HCT116 (cell line): Measurements from ENCODE around the gene MPC1. TPM values are rescaled to one million over a fixed set of nuclear protein-coding genes. Genes with fewer than 3 reads are reported as not detected.
"Not testable (repeated sequence)": the region's sequence is repeated elsewhere in the genome, so short reads cannot be mapped to it uniquely, and the experiment has no call there.

Experiments
- ATAC-seq: fragments of 200-7000 bp; cut with Tn5 transposase; 2 replicates; pipeline ENCODE4 v1.9.1; 2020; ENCODE audit warnings: mild to moderate bottlenecking, moderate library complexity
- BruUV-seq: library from RNA; stranded (reverse); fragments of 400-500 nt; replicated peaks from 2 replicates; lab custom pipeline; 2021; lab: Mats Ljungman, UMichigan
- CTCF ChIA-PET: fragments of 300-600 bp; sonication (Branson Sonifier 250); formaldehyde crosslinking; loops from one replicate; lab custom pipeline; 2021; ENCODE audit warnings: antibody characterized with exemption; lab: Charles Lee
- POLR2A ChIA-PET: fragments of 300-600, 350-600 bp; sonication (Branson Sonifier 250); formaldehyde crosslinking; loops from one replicate; lab custom pipeline; 2021; ENCODE audit warnings: antibody characterized with exemption; lab: Charles Lee
- RAD21 ChIA-PET, 2 experiments: fragments of 300-600 bp; sonication (Branson Sonifier 250); formaldehyde crosslinking; loops; one replicate each; lab custom pipeline; 2023; ENCODE audit warnings: low total read pairs in 2 of 2; ENCODE audit not compliant: uncharacterized antibody in 2 of 2, unreplicated experiment in 2 of 2, low non-redundant PET in 1 of 2; lab: Charles Lee
- DNase-seq: peaks from one replicate; pipeline ENCODE4 v3.0.0-alpha.2; 2010; ENCODE audit warnings: low read depth, low spot score
- H2AFZ ChIP-seq: fragments of 200-600 bp; shearing (Covaris generic), sonication (generic); 2 replicates; pipeline ENCODE4 v1.6.1; 2017; ENCODE audit warnings: low read depth, mixed run types, mixed read lengths, antibody characterized with exemption, low read length; ENCODE audit not compliant: poor library complexity, severe bottlenecking
- H3K27ac ChIP-seq: 2 replicates; pipeline ENCODE4 v1.5.1; 2012; ENCODE audit warnings: low read depth, low read length
- H3K27me3 ChIP-seq: fragments of 200-600 bp; sonication (generic); 2 replicates; pipeline ENCODE4 v1.6.1; 2016; ENCODE audit warnings: mixed run types, low read length, mixed read lengths; ENCODE audit not compliant: insufficient read depth
- H3K36me3 ChIP-seq, 2 experiments: fragments of 200-500 bp in 1 of 2; fragments of 200-600 bp in 1 of 2; sonication (Bioruptor generic) in 1 of 2; sonication (generic) in 1 of 2; 2 replicates each; pipeline versions ENCODE4 v1.5.1 to v1.6.1; 2014 to 2016; ENCODE audit warnings: low read length in 2 of 2, inconsistent platforms in 1 of 2, mixed read lengths in 1 of 2, mixed run types in 1 of 2; ENCODE audit not compliant: insufficient read depth in 2 of 2, control insufficient read depth in 1 of 2
- H3K4me1 ChIP-seq, 2 experiments: fragments of 200-600 bp in 1 of 2; sonication (generic) in 1 of 2; 2 replicates each; pipeline versions ENCODE4 v1.5.1 to v1.6.1; 2012 to 2017; ENCODE audit warnings: low read length in 2 of 2, inconsistent platforms in 1 of 2, mild to moderate bottlenecking in 1 of 2, mixed read lengths in 1 of 2, mixed run types in 1 of 2, moderate library complexity in 1 of 2; ENCODE audit not compliant: insufficient read depth in 2 of 2, control insufficient read depth in 1 of 2
- H3K4me2 ChIP-seq: fragments of 200-600 bp; sonication (generic); 2 replicates; pipeline ENCODE4 v1.6.1; 2017; ENCODE audit warnings: mixed run types, low read length, mixed read lengths
- H3K4me3 ChIP-seq, 2 experiments: fragments of 200-600 bp in 1 of 2; sonication (generic) in 1 of 2; replicated peaks in 1 of 2; 2 replicates each; pipeline ENCODE4 v1.5.1; 2011 to 2016; ENCODE audit warnings: low read length in 2 of 2, control low read depth in 1 of 2, low read depth in 1 of 2, mild to moderate bottlenecking in 1 of 2, mixed read lengths in 1 of 2, mixed run types in 1 of 2
- H3K79me2 ChIP-seq: fragments of 200-600 bp; sonication (generic); 2 replicates; pipeline ENCODE4 v1.6.1; 2017; ENCODE audit warnings: mild to moderate bottlenecking, mixed run types, low read length, moderate library complexity, mixed read lengths; ENCODE audit not compliant: insufficient read depth
- H3K9ac ChIP-seq: fragments of 200-600 bp; sonication (generic); 2 replicates; pipeline ENCODE4 v1.6.1; 2016; ENCODE audit warnings: low read length, mixed read lengths
- H3K9me2 ChIP-seq: fragments of 200-600 bp; sonication (generic), shearing (Covaris generic); 2 replicates; pipeline ENCODE4 v1.6.1; 2017; ENCODE audit warnings: mixed run types, mild to moderate bottlenecking, moderate library complexity; ENCODE audit not compliant: insufficient read depth
- H3K9me3 ChIP-seq, 2 experiments: fragments of 200-500 bp in 1 of 2; fragments of 200-600 bp in 1 of 2; sonication (Bioruptor generic) in 1 of 2; sonication (generic) in 1 of 2; 2 replicates each; pipeline ENCODE4 v1.6.1; 2014 to 2017; ENCODE audit warnings: low read length in 2 of 2, mixed read lengths in 2 of 2, inconsistent platforms in 1 of 2, low read depth in 1 of 2, mild to moderate bottlenecking in 1 of 2, mixed run types in 1 of 2, moderate library complexity in 1 of 2; ENCODE audit not compliant: control insufficient read depth in 1 of 2, insufficient read depth in 1 of 2
- H4K20me1 ChIP-seq: fragments of 200-600 bp; sonication (generic), shearing (Covaris generic); 2 replicates; pipeline ENCODE4 v1.6.1; 2017; ENCODE audit warnings: mixed run types, mild to moderate bottlenecking, moderate library complexity; ENCODE audit not compliant: insufficient read depth
- CBX3 ChIP-seq: IDR thresholded peaks from 2 replicates; pipeline ENCODE4 v1.6.1; 2012; ENCODE audit warnings: low read depth
- CEBPB ChIP-seq: IDR thresholded peaks from 2 replicates; pipeline ENCODE4 v1.6.1; 2012; ENCODE audit warnings: low read depth
- EZH2phosphoT487 ChIP-seq: fragments of 200-600 bp; IDR thresholded peaks from 2 replicates; pipeline ENCODE4 v1.6.1; 2018; ENCODE audit warnings: antibody characterized with exemption, borderline replicate concordance
- POLR2A ChIP-seq: IDR thresholded peaks from 2 replicates; pipeline ENCODE4 v1.7.0; 2011; ENCODE audit warnings: borderline replicate concordance; ENCODE audit not compliant: insufficient read depth, insufficient read length; ENCODE audit errors: extremely low read depth
- RAD21 ChIP-seq: IDR thresholded peaks from 2 replicates; pipeline ENCODE4 v1.6.1; 2012; ENCODE audit warnings: low read depth, mild to moderate bottlenecking
- ZNF274 ChIP-seq: fragments of 200-500 bp; sonication (Bioruptor generic); IDR thresholded peaks from 2 replicates; pipeline ENCODE4 v1.6.1; 2014; ENCODE audit warnings: mild to moderate bottlenecking, low read depth, low read length, inconsistent platforms
- intact Hi-C: fragments of 100-400 bp; cut with micrococcal nuclease; formaldehyde crosslinking; loops from 2 replicates; pipeline ENCODE4 v1.10.0; 2022
- total RNA-seq: library from RNA; stranded (reverse); gene quantifications from one replicate; pipeline ENCODE4 v1.2.1, GENCODE V29; 2021; ENCODE audit not compliant: unreplicated experiment
- TF ChIP-seq, protein P1 (sequence below): IDR thresholded peaks from 2 replicates; pipeline ENCODE4 v1.6.1; 2012; ENCODE audit warnings: low read depth
- TF ChIP-seq, protein P2 (sequence below): IDR thresholded peaks from 2 replicates; pipeline ENCODE4 v1.6.1; 2011; ENCODE audit warnings: mild to moderate bottlenecking, low read length, moderate library complexity; ENCODE audit not compliant: insufficient replicate concordance; ENCODE audit errors: extremely low read depth

The MPC1 gene
- total RNA-seq, 1 experiment from 2014 or later, result 15.9 TPM

DNA sequence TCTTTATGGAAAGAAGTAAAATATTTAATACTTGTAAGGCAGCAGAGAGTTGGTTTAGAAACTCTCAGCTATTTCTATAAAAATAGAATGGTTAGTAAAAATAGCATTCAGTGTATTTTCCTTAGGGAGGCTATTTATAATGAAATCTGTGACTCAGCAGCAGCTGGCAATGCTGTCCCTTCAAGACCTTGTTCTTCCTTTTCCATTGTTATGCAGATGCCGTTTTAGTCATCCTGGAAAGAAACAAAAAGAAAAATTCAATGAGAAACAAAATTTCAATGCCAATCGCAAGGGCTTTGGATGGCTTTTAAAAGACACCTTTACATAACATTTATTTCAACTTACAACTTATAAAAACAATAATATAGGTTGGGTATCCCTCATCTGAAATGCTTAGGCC lies 17.5 kb downstream of the MPC1 start:
- no peak overlapping the region for H2AFZ ChIP-seq
- DNase-seq (no peak), ATAC-seq (no peak)
- no peak overlapping the region for H3K4me2 ChIP-seq
- no TSS peak for BruUV-seq
- TF ChIP-seq, protein P1, sequence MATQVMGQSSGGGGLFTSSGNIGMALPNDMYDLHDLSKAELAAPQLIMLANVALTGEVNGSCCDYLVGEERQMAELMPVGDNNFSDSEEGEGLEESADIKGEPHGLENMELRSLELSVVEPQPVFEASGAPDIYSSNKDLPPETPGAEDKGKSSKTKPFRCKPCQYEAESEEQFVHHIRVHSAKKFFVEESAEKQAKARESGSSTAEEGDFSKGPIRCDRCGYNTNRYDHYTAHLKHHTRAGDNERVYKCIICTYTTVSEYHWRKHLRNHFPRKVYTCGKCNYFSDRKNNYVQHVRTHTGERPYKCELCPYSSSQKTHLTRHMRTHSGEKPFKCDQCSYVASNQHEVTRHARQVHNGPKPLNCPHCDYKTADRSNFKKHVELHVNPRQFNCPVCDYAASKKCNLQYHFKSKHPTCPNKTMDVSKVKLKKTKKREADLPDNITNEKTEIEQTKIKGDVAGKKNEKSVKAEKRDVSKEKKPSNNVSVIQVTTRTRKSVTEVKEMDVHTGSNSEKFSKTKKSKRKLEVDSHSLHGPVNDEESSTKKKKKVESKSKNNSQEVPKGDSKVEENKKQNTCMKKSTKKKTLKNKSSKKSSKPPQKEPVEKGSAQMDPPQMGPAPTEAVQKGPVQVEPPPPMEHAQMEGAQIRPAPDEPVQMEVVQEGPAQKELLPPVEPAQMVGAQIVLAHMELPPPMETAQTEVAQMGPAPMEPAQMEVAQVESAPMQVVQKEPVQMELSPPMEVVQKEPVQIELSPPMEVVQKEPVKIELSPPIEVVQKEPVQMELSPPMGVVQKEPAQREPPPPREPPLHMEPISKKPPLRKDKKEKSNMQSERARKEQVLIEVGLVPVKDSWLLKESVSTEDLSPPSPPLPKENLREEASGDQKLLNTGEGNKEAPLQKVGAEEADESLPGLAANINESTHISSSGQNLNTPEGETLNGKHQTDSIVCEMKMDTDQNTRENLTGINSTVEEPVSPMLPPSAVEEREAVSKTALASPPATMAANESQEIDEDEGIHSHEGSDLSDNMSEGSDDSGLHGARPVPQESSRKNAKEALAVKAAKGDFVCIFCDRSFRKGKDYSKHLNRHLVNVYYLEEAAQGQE, result no peak
- no peak for TF ChIP-seq ZNF274
- no peak for TF ChIP-seq CBX3
- no peak overlapping the region for H3K27ac ChIP-seq
- H4K20me1 ChIP-seq, result no peaks in the 10 kb centered on the region
- ChIA-PET POLR2A (no interaction called here), CTCF (interaction anchor here (2.9 kb wide), 1 partner anchor 16 kb away, joined by 8 read pairs; no protein-coding TSS in a partner anchor), RAD21 (no interaction called here)
- intact Hi-C loops, result no loop called here
- H3K4me3 ChIP-seq, result no peak overlapping the region
- H3K4me1 ChIP-seq, result no peaks in the 10 kb centered on the region
- no peaks in the 10 kb centered on the region for H3K9me2 ChIP-seq
- no peak overlapping the region for H3K9ac ChIP-seq
- H3K27me3 ChIP-seq, result no peaks in the 10 kb centered on the region
- H3K79me2 ChIP-seq, result no peaks in the 10 kb centered on the region
- H3K36me3 ChIP-seq, result no peaks in the 10 kb centered on the region
- H3K9me3 ChIP-seq, result no peaks in the 10 kb centered on the region

DNA sequence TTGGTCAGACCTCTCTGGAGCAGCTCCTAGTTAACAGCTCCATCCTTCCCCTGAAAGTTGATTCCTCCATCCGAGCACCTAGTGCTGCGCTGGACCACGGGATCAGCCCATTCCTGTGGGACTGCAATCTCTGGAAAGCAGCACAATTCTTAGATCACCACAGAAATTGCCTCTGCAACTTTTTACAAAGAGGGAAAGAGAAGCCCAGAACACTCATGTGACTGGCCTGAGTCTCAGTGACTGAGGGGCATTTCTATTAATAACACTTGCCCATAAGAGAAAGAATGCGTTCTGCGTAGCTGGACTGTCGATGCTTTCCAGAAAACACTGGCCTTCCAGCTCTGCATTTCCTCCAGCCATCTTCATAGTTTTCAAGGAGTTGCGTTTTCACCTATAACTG lies 18.3 kb downstream of the MPC1 start:
- ChIA-PET CTCF (interaction anchor here (2.9 kb wide), 1 partner anchor 17 kb away, joined by 8 read pairs; no protein-coding TSS in a partner anchor), POLR2A (interaction anchor here (1.0 kb wide), 1 partner anchor 16 kb away, joined by 6 read pairs; no protein-coding TSS in a partner anchor), RAD21 (no interaction called here)
- intact Hi-C loops, result no loop called here
- no TSS peak for BruUV-seq
- TF ChIP-seq EZH2phosphoT487, result no peak
- TF ChIP-seq, protein P2, sequence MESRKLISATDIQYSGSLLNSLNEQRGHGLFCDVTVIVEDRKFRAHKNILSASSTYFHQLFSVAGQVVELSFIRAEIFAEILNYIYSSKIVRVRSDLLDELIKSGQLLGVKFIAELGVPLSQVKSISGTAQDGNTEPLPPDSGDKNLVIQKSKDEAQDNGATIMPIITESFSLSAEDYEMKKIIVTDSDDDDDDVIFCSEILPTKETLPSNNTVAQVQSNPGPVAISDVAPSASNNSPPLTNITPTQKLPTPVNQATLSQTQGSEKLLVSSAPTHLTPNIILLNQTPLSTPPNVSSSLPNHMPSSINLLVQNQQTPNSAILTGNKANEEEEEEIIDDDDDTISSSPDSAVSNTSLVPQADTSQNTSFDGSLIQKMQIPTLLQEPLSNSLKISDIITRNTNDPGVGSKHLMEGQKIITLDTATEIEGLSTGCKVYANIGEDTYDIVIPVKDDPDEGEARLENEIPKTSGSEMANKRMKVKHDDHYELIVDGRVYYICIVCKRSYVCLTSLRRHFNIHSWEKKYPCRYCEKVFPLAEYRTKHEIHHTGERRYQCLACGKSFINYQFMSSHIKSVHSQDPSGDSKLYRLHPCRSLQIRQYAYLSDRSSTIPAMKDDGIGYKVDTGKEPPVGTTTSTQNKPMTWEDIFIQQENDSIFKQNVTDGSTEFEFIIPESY, result no peak
- no peak for TF ChIP-seq ZNF274
- TF ChIP-seq CEBPB, result no peak
- no peak for TF ChIP-seq RAD21
- TF ChIP-seq POLR2A, result no peak
- no peak overlapping the region for H3K9ac ChIP-seq
- no peaks in the 10 kb centered on the region for H3K4me1 ChIP-seq
- ATAC-seq, result no peak
- no peaks in the 10 kb centered on the region for H4K20me1 ChIP-seq
- H3K9me2 ChIP-seq, result no peaks in the 10 kb centered on the region
- no peak for DNase-seq
- no peak overlapping the region for H3K27ac ChIP-seq
- H3K4me3 ChIP-seq, result no peak overlapping the region
- H3K9me3 ChIP-seq, result no peaks in the 10 kb centered on the region
- H3K36me3 ChIP-seq, result no peaks in the 10 kb centered on the region
- H3K27me3 ChIP-seq, result no peaks in the 10 kb centered on the region
- H3K79me2 ChIP-seq, result no peaks in the 10 kb centered on the region
- H3K4me2 ChIP-seq, result no peak overlapping the region
- no peak overlapping the region for H2AFZ ChIP-seq

DNA sequence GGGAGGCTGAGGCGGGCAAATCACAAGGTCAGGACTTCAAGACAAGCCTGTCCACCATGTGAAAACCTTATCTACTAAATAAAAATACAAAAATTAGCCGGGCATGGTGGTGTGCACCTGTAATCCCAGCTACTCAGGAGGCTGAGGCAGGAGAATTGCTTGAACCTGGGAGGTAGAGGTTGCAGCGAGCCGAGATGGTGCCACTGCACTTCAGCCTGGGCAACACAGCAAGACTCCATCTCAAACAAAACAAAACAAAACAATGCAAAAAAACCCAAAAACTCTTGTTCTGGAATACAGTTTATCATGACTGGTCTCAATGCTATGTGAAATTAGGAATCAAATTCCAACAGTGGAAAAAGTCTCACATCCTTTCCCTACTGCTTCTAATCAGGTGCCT lies 20.3 kb downstream of the MPC1 start:
- RAD21 ChIA-PET, H3K27ac ChIP-seq, H3K9me2 ChIP-seq, H3K4me1 ChIP-seq, intact Hi-C loops, H4K20me1 ChIP-seq, ATAC-seq, H3K27me3 ChIP-seq, H2AFZ ChIP-seq, H3K9me3 ChIP-seq, BruUV-seq, CTCF ChIA-PET, DNase-seq, H3K4me3 ChIP-seq, H3K9ac ChIP-seq, H3K36me3 ChIP-seq, H3K79me2 ChIP-seq, POLR2A ChIA-PET, H3K4me2 ChIP-seq: not testable (repeated sequence)
